ENCODE results near the gene BCL2L11.

BCL2L11 gene

GRCh38 chr2:111145103-111145760 lies 24.5 kb downstream of the BCL2L11 start:
- DNase-seq: no peak

GRCh38 chr2:111145951-111146350 lies 25.2 kb downstream of the BCL2L11 start:
- DNase-seq: no peak

- DNase-seq: no peak
Measured at GRCh38 chr2:111148225-111148873, 27.6 kb downstream of the BCL2L11 start.

- no peak for DNase-seq
Measured at GRCh38 chr2:111148925-111149324, 28.2 kb downstream of the BCL2L11 start.

- no peak for DNase-seq
Measured at GRCh38 chr2:111149882-111150455, 29.3 kb downstream of the BCL2L11 start.

- DNase-seq: no peak
Measured at GRCh38 chr2:111154758-111155157, 34.0 kb downstream of the BCL2L11 start.

- no peak for DNase-seq
Measured at GRCh38 chr2:111155610-111156009, 34.9 kb downstream of the BCL2L11 start.

GRCh38 chr2:111156529-111156928 lies 35.8 kb downstream of the BCL2L11 start:
- no peak for DNase-seq

- DNase-seq: no peak
Measured at GRCh38 chr2:111157071-111157661, 36.5 kb downstream of the BCL2L11 start.

- no peak for DNase-seq
Measured at GRCh38 chr2:111157798-111158197, 37.1 kb downstream of the BCL2L11 start.

- DNase-seq: no peak
Measured at GRCh38 chr2:111159641-111160040, 38.9 kb downstream of the BCL2L11 start.

- DNase-seq: no peak
Measured at GRCh38 chr2:111160758-111161157, 40.0 kb downstream of the BCL2L11 start.

- no peak for DNase-seq
Measured at GRCh38 chr2:111161971-111162370, 41.3 kb downstream of the BCL2L11 start.

- peak; percentile 51 for DNase-seq
Measured at GRCh38 chr2:111162718-111163331, 42.1 kb downstream of the BCL2L11 start.

- no peak for DNase-seq
Measured at GRCh38 chr2:111164078-111164477, 43.4 kb downstream of the BCL2L11 start.

GRCh38 chr2:111165084-111165483 lies 44.4 kb downstream of the BCL2L11 start:
- no peak for DNase-seq

- DNase-seq: no peak
Measured at GRCh38 chr2:111166115-111166514, 45.4 kb downstream of the BCL2L11 start.

- no peak for DNase-seq
Measured at GRCh38 chr2:111167076-111167862, 46.6 kb downstream of the BCL2L11 start.

- DNase-seq: no peak
Measured at GRCh38 chr2:111167863-111168162, 47.1 kb downstream of the BCL2L11 start.

GRCh38 chr2:111168528-111169239 lies 48.0 kb downstream of the BCL2L11 start:
- peak; percentile 32 for DNase-seq

GRCh38 chr2:111169268-111169667 lies 48.6 kb downstream of the BCL2L11 start:
- DNase-seq: no peak

- no peak for DNase-seq
Measured at GRCh38 chr2:111169924-111170323, 49.2 kb downstream of the BCL2L11 start.
